GM12878 (cell line): ENCODE measurements around the gene DAPK3. TPM values are rescaled to one million over a fixed set of nuclear protein-coding genes. Genes with fewer than 3 reads are reported as not detected.
A peak's percentile ranks its signal among the peaks of the same experiment; 100 is the strongest.

Experiments used
- BHLHE40 ChIP-seq, 2 experiments: fragments of 450-650 bp in 1 of 2; IDR thresholded peaks; 2 replicates each; pipeline ENCODE4 v1.6.1; 2011 to 2017; ENCODE audit warnings: low read depth in 2 of 2, borderline replicate concordance in 1 of 2, improper control_type of control experiment in 1 of 2, low read length in 1 of 2, mild to moderate bottlenecking in 1 of 2
- CEBPB ChIP-seq, 2 experiments: fragments of 150-350 bp in 1 of 2; IDR thresholded peaks; 2 replicates each; pipeline ENCODE4 v1.6.1; 2012 to 2014; ENCODE audit warnings: low read depth in 2 of 2, low read length in 2 of 2, borderline replicate concordance in 1 of 2, inconsistent platforms in 1 of 2
- CTCF ChIP-seq, 3 experiments: IDR thresholded peaks in 2 of 3; conservative IDR thresholded peaks in 1 of 3; 2 replicates each; pipeline ENCODE4 v1.5.1; 2011; ENCODE audit warnings: low read depth in 3 of 3, low read length in 3 of 3, mild to moderate bottlenecking in 3 of 3, control low read depth in 2 of 3, moderate library complexity in 2 of 3, inconsistent platforms in 1 of 3, mixed read lengths in 1 of 3; ENCODE audit not compliant: control insufficient read depth in 2 of 3, insufficient read depth in 1 of 3; ENCODE audit errors: extremely low read depth in 1 of 3
- HDAC2 ChIP-seq: fragments of 200-600 bp; sonication (generic); IDR thresholded peaks from 2 replicates; pipeline ENCODE4 v1.6.1; 2017
- HDAC6 ChIP-seq: fragments of 200-600 bp; sonication (generic); IDR thresholded peaks from one replicate; pipeline ENCODE4 v1.8.0; 2017; ENCODE audit warnings: antibody characterized with exemption; ENCODE audit not compliant: unreplicated experiment
- LARP7 ChIP-seq: fragments of 450-650 bp; IDR thresholded peaks from 2 replicates; pipeline ENCODE4 v1.6.1; 2017; ENCODE audit warnings: mild to moderate bottlenecking
- MEF2A ChIP-seq: IDR thresholded peaks from 2 replicates; pipeline ENCODE4 v1.6.1; 2011; ENCODE audit warnings: low read depth, mild to moderate bottlenecking, low read length, moderate library complexity; ENCODE audit not compliant: insufficient read depth
- MXI1 ChIP-seq: fragments of 150-350 bp; IDR thresholded peaks from 2 replicates; pipeline ENCODE4 v1.6.1; 2011; ENCODE audit warnings: low read depth, mild to moderate bottlenecking, inconsistent platforms, low read length, improper control_type of control experiment
- NFXL1 ChIP-seq: fragments of 450-650 bp; IDR thresholded peaks from 2 replicates; pipeline ENCODE4 v1.6.1; 2017; ENCODE audit warnings: antibody characterized with exemption, mild to moderate bottlenecking, borderline replicate concordance
- NKRF ChIP-seq: fragments of 450-650 bp; conservative IDR thresholded peaks from 2 replicates; pipeline ENCODE4 v1.6.1; 2017; ENCODE audit warnings: mild to moderate bottlenecking, moderate library complexity
- NR2F1 ChIP-seq: fragments of 450-650 bp; conservative IDR thresholded peaks from 2 replicates; pipeline ENCODE4 v1.6.1; 2017; ENCODE audit warnings: mild to moderate bottlenecking
- POLR2AphosphoS5 ChIP-seq: IDR thresholded peaks from 2 replicates; pipeline ENCODE4 v1.6.1; 2011; ENCODE audit warnings: mild to moderate bottlenecking, low read length, inconsistent platforms
- RAD21 ChIP-seq: IDR thresholded peaks from 2 replicates; pipeline ENCODE4 v1.6.1; 2011; ENCODE audit warnings: mild to moderate bottlenecking, low read depth, low read length, moderate library complexity; ENCODE audit not compliant: insufficient read depth
- SIX5 ChIP-seq: IDR thresholded peaks from 2 replicates; pipeline ENCODE4 v1.6.1; 2011; ENCODE audit warnings: mild to moderate bottlenecking, low read depth, low read length, moderate library complexity; ENCODE audit not compliant: severe bottlenecking
- SMAD5 ChIP-seq: IDR thresholded peaks from 2 replicates; pipeline ENCODE4 v1.6.1; 2016; ENCODE audit warnings: antibody characterized with exemption, low read depth
- SREBF1 ChIP-seq: IDR thresholded peaks from 2 replicates; pipeline ENCODE4 v1.6.1; 2012; ENCODE audit warnings: mild to moderate bottlenecking, low read length
- SUPT20H ChIP-seq: IDR thresholded peaks from 2 replicates; pipeline ENCODE4 v1.6.1; 2011; ENCODE audit warnings: low read depth, mild to moderate bottlenecking, low read length, moderate library complexity, borderline replicate concordance; ENCODE audit not compliant: control insufficient read depth
- SUZ12 ChIP-seq: fragments of 200-600 bp; sonication (generic); IDR thresholded peaks from one replicate; pipeline ENCODE4 v1.6.1; 2018; ENCODE audit warnings: antibody characterized with exemption, mild to moderate bottlenecking; ENCODE audit not compliant: unreplicated experiment
- TCF12 ChIP-seq: IDR thresholded peaks from 2 replicates; pipeline ENCODE4 v1.6.1; 2011; ENCODE audit warnings: low read depth, mild to moderate bottlenecking, low read length
- TCF3 ChIP-seq: IDR thresholded peaks from 2 replicates; pipeline ENCODE4 v1.6.1; 2012; ENCODE audit warnings: low read depth, mild to moderate bottlenecking, low read length, borderline replicate concordance; ENCODE audit not compliant: insufficient read depth
- ZNF592 ChIP-seq: fragments of 450-650 bp; IDR thresholded peaks from 2 replicates; pipeline ENCODE4 v1.6.1; 2017; ENCODE audit warnings: mild to moderate bottlenecking, moderate library complexity
- ZNF622 ChIP-seq: fragments of 450-650 bp; IDR thresholded peaks from 2 replicates; pipeline ENCODE4 v1.6.1; 2017; ENCODE audit warnings: mild to moderate bottlenecking, inconsistent platforms
- ZSCAN29 ChIP-seq: fragments of 450-650 bp; IDR thresholded peaks from 2 replicates; pipeline ENCODE4 v1.6.1; 2017; ENCODE audit warnings: mild to moderate bottlenecking, moderate library complexity
- polyA plus RNA-seq, 11 experiments: library from polyadenylated mRNA; depleted of rRNA in 4 of 11; unstranded in 6 of 11; stranded (reverse) in 5 of 11; fragments of >200 nt; fragmentation: Nextera tagmentation in 4 of 11; fragmentation: Illumina TruSeq in 1 of 11; extraction: Ambion mirVana in 4 of 11; extraction: Trizol in 1 of 11; gene quantifications; 1 replicate in 1 of 11; 2 replicates in 10 of 11; pipeline versions ENCODE4 v1.2.1 to v1.2.3, GENCODE V29; 2011 to 2016; ENCODE audit warnings: inconsistent platforms in 2 of 11, missing spikeins in 2 of 11, low read depth in 1 of 11
- total RNA-seq, 4 experiments: library from RNA; depleted of rRNA in 3 of 4; stranded (reverse); fragments of >200 nt in 3 of 4; fragmentation: Illumina TruSeq in 1 of 4; extraction: Trizol in 1 of 4; gene quantifications; 2 replicates each; pipeline versions ENCODE4 v1.2.1 to v1.2.3, GENCODE V29; 2013 to 2021

DAPK3 gene
- total and polyA plus RNA-seq, 10 of the 15 experiments (the other 5 are each of a cell fraction or from before 2014, with no cell fraction given) = 0.13 to 46.4 (median 24.8) TPM

GRCh38 chr19:3984908-3985642 lies 14.2 kb upstream of the DAPK3 start, which contains the start of gene EEF2 (continued):
- TF ChIP-seq MEF2A = 0 out of 2 replicates have a peak, but pooled peaks have one; percentile 41
- TF ChIP-seq TCF3 = peak; percentile 89
- no peak for TF ChIP-seq SIX5
- TF ChIP-seq SREBF1 = no peak
- no peak for TF ChIP-seq HDAC2
- TF ChIP-seq NFXL1 = no peak
- TF ChIP-seq RAD21 = no peak
- TF ChIP-seq NKRF = peak; percentile 98
- peak; percentile 98 for TF ChIP-seq SMAD5
- peak; percentile 100 for TF ChIP-seq POLR2AphosphoS5
- peak; percentile 99 for TF ChIP-seq LARP7
- TF ChIP-seq ZNF592 = no peak
- peak; percentile 83 for TF ChIP-seq MXI1
- TF ChIP-seq SUZ12 = no peak
- no peak for TF ChIP-seq CTCF (IDR thresholded peaks at IDR 0.05 in 2 of 3, conservative IDR thresholded peaks at IDR 0.05 in 1 of 3; ENCODE audit: control insufficient read depth in 2 of 3, extremely low read depth in 1 of 3, insufficient read depth in 1 of 3, low read depth in 3 of 3, low read length in 3 of 3)
- no peak for TF ChIP-seq CEBPB (IDR thresholded peaks at IDR 0.05; ENCODE audit: borderline replicate concordance in 1 of 2, low read depth in 2 of 2, low read length in 2 of 2)
- no peak for TF ChIP-seq ZSCAN29
- peak; percentile 82; the same call in 1 of the 2 replicates for TF ChIP-seq TCF12
- peak; percentile 65; the same call in 1 of the 2 replicates for TF ChIP-seq NR2F1
- TF ChIP-seq ZNF622 = no peak
- no peak for TF ChIP-seq SUPT20H
- TF ChIP-seq HDAC6 = peak; percentile 98
- TF ChIP-seq BHLHE40 (IDR thresholded peaks at IDR 0.05; ENCODE audit: borderline replicate concordance in 1 of 2, low read depth in 2 of 2, low read length in 1 of 2) = peak; percentile 20 to 71; a peak in 2 of 4 replicates
